Neural crest cell (in vitro differentiated cells): ENCODE results near the gene FREM2. TPM values are rescaled to one million over a fixed set of nuclear protein-coding genes. Genes with fewer than 3 reads are reported as not detected.

Experiments used
- DNase-seq: peaks from one replicate; pipeline ENCODE4 v3.0.0; 2021; ENCODE audit warnings: low read depth, mixed read lengths, low spot score
- H3K27ac Mint-ChIP-seq: one replicate; pipeline ENCODE4 v1.8.0; 2021; ENCODE audit warnings: mild to moderate bottlenecking, mixed read lengths; ENCODE audit not compliant: unreplicated experiment
- H3K27me3 Mint-ChIP-seq: 2 replicates; pipeline ENCODE4 v1.8.0; 2021; ENCODE audit warnings: low read depth, mild to moderate bottlenecking, mixed read lengths
- H3K36me3 Mint-ChIP-seq: 2 replicates; pipeline ENCODE4 v1.8.0; 2021; ENCODE audit warnings: low read depth, mild to moderate bottlenecking, mixed read lengths
- H3K4me1 Mint-ChIP-seq: 2 replicates; pipeline ENCODE4 v1.8.0; 2021; ENCODE audit warnings: mixed read lengths
- H3K4me3 Mint-ChIP-seq: one replicate; pipeline ENCODE4 v1.8.0; 2021; ENCODE audit warnings: mild to moderate bottlenecking, mixed read lengths
- H3K9me3 Mint-ChIP-seq: 2 replicates; pipeline ENCODE4 v1.8.0; 2021; ENCODE audit warnings: mixed read lengths
- total RNA-seq: library from RNA; stranded (reverse); gene quantifications from 2 replicates; pipeline ENCODE4 v1.2.1, GENCODE V29; 2021
- TF ChIP-seq, protein P1 (sequence below): fragments of 200-600 bp; sonication (generic); conservative IDR thresholded peaks from 2 replicates; pipeline ENCODE4 v1.5.0; 2021; ENCODE audit warnings: antibody characterized with exemption, mild to moderate bottlenecking

FREM2 gene
- total RNA-seq, 1 donor from 2014 or later = 16.5 TPM

- H3K4me3 Mint-ChIP-seq = no peak overlapping the region
- H3K9me3 Mint-ChIP-seq = no peaks in the 10 kb centered on the region
- no peaks in the 10 kb centered on the region for H3K27me3 Mint-ChIP-seq
- H3K36me3 Mint-ChIP-seq = no peaks in the 10 kb centered on the region
- TF ChIP-seq, protein P1, sequence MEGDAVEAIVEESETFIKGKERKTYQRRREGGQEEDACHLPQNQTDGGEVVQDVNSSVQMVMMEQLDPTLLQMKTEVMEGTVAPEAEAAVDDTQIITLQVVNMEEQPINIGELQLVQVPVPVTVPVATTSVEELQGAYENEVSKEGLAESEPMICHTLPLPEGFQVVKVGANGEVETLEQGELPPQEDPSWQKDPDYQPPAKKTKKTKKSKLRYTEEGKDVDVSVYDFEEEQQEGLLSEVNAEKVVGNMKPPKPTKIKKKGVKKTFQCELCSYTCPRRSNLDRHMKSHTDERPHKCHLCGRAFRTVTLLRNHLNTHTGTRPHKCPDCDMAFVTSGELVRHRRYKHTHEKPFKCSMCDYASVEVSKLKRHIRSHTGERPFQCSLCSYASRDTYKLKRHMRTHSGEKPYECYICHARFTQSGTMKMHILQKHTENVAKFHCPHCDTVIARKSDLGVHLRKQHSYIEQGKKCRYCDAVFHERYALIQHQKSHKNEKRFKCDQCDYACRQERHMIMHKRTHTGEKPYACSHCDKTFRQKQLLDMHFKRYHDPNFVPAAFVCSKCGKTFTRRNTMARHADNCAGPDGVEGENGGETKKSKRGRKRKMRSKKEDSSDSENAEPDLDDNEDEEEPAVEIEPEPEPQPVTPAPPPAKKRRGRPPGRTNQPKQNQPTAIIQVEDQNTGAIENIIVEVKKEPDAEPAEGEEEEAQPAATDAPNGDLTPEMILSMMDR = no peak
- no peak for DNase-seq
- H3K4me1 Mint-ChIP-seq = peaks cover 5% of the 10 kb centered on the region
- H3K27ac Mint-ChIP-seq = no peak overlapping the region
Measured at GRCh38 chr13:38705365-38705764, 18.5 kb downstream of the FREM2 start.

DNA sequence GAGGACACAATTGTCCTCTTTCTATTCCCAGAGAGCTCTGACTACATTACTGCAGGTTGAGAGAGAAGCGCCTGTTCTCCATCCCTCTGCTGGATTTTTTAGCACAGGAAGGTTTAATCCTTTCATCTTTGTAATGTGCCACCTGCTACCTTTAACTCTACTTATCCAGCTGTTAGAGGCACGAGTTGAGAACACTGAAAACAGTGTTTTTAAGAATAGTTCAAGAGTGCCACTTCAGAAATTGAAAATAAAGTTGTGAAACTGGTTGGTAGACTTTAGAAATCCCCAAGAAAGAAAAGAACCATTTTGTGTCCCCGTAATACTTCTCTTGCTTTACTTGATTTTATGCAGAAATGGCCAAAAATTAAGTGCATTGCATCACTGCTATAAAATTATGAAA is 20.6 kb downstream of the FREM2 start:
- peaks cover 5% of the 10 kb centered on the region for H3K4me1 Mint-ChIP-seq
- no peaks in the 10 kb centered on the region for H3K9me3 Mint-ChIP-seq
- no peak overlapping the region for H3K27ac Mint-ChIP-seq
- TF ChIP-seq, protein P1 = no peak
- H3K4me3 Mint-ChIP-seq = no peak overlapping the region
- DNase-seq = no peak
- no peaks in the 10 kb centered on the region for H3K27me3 Mint-ChIP-seq
- no peaks in the 10 kb centered on the region for H3K36me3 Mint-ChIP-seq

- TF ChIP-seq, protein P1 = no peak
- H3K4me1 Mint-ChIP-seq = peaks cover 4% of the 10 kb centered on the region
- H3K27ac Mint-ChIP-seq = no peak overlapping the region
- no peak overlapping the region for H3K4me3 Mint-ChIP-seq
- H3K27me3 Mint-ChIP-seq = no peaks in the 10 kb centered on the region
- H3K36me3 Mint-ChIP-seq = no peaks in the 10 kb centered on the region
- no peak for DNase-seq
- no peaks in the 10 kb centered on the region for H3K9me3 Mint-ChIP-seq
Measured at GRCh38 chr13:38713046-38713445, 26.2 kb downstream of the FREM2 start.

GRCh38 chr13:38718374-38718773 is 31.5 kb downstream of the FREM2 start:
- TF ChIP-seq, protein P1 = no peak
- H3K36me3 Mint-ChIP-seq = no peaks in the 10 kb centered on the region
- DNase-seq = no peak
- no peak overlapping the region for H3K4me3 Mint-ChIP-seq
- H3K27ac Mint-ChIP-seq = no peak overlapping the region
- H3K4me1 Mint-ChIP-seq = no peaks in the 10 kb centered on the region
- no peaks in the 10 kb centered on the region for H3K9me3 Mint-ChIP-seq
- no peaks in the 10 kb centered on the region for H3K27me3 Mint-ChIP-seq

- TF ChIP-seq, protein P1 = no peak
- no peaks in the 10 kb centered on the region for H3K36me3 Mint-ChIP-seq
- H3K4me1 Mint-ChIP-seq = peaks cover 15% of the 10 kb centered on the region
- no peaks in the 10 kb centered on the region for H3K27me3 Mint-ChIP-seq
- no peaks in the 10 kb centered on the region for H3K9me3 Mint-ChIP-seq
- DNase-seq = no peak
- H3K4me3 Mint-ChIP-seq = no peak overlapping the region
- no peak overlapping the region for H3K27ac Mint-ChIP-seq
Measured at GRCh38 chr13:38730332-38730731, 43.5 kb downstream of the FREM2 start.

DNA sequence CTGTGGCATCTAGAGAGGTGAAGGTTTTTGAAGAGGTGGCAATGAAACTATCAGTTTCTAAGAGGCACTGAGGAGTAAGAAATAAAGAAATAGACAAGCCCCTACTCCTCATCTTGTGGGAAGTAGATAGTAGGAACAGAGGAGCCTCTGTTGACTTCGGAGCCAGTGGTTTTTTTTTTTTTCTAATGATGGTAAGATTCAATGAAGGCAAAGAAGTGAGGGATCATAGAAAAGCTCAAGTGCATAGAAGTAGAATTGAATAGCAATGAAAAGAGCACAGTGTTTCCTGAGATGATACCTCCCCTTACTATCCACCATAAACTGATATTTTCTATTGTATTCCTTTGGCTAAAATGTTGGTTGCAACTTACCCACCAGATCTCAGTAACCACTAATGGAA is 46.3 kb downstream of the FREM2 start:
- H3K4me1 Mint-ChIP-seq = peaks cover 19% of the 10 kb centered on the region
- peak overlapping the region; percentile 2 for H3K27ac Mint-ChIP-seq
- no peaks in the 10 kb centered on the region for H3K9me3 Mint-ChIP-seq
- no peaks in the 10 kb centered on the region for H3K36me3 Mint-ChIP-seq
- DNase-seq = no peak
- TF ChIP-seq, protein P1 = no peak
- H3K4me3 Mint-ChIP-seq = no peak overlapping the region
- H3K27me3 Mint-ChIP-seq = no peaks in the 10 kb centered on the region
